NT2/D1 (cell line): ENCODE measurements around the gene ELK3.

Experiments
- DNase-seq: peaks from one replicate; pipeline ENCODE4 v3.0.0-alpha.2; 2011; ENCODE audit warnings: low read depth, low spot score
- H3K27me3 ChIP-seq: 2 replicates; pipeline ENCODE4 v1.6.0; 2011; ENCODE audit warnings: mild to moderate bottlenecking; ENCODE audit not compliant: insufficient read length, insufficient read depth
- H3K36me3 ChIP-seq: 2 replicates; pipeline ENCODE4 v1.6.1; 2011; ENCODE audit warnings: mild to moderate bottlenecking, low read length, mixed read lengths; ENCODE audit not compliant: insufficient read depth, insufficient read length
- H3K4me1 ChIP-seq: 2 replicates; pipeline ENCODE4 v1.5.1; 2011; ENCODE audit not compliant: insufficient read depth, insufficient read length
- H3K4me3 ChIP-seq: 2 replicates; pipeline ENCODE4 v1.5.1; 2011; ENCODE audit warnings: low read depth; ENCODE audit not compliant: insufficient read length
- H3K9ac ChIP-seq: 2 replicates; pipeline ENCODE4 v1.6.0; 2011; ENCODE audit warnings: low read depth; ENCODE audit not compliant: insufficient read length
- H3K9me3 ChIP-seq: 2 replicates; pipeline ENCODE4 v1.5.1; 2011; ENCODE audit warnings: mild to moderate bottlenecking, low read length; ENCODE audit not compliant: insufficient read depth
- SUZ12 ChIP-seq: IDR thresholded peaks from 2 replicates; pipeline ENCODE4 v1.6.1; 2011; ENCODE audit not compliant: insufficient read length, insufficient read depth; ENCODE audit errors: extremely low read depth
- YY1 ChIP-seq: IDR thresholded peaks from 2 replicates; pipeline ENCODE4 v1.6.1; 2011; ENCODE audit not compliant: insufficient read length, insufficient read depth
- ZNF274 ChIP-seq: IDR thresholded peaks from 2 replicates; pipeline ENCODE4 v1.6.1; 2011; ENCODE audit warnings: mild to moderate bottlenecking, low read depth, low read length

Gene ELK3

GRCh38 chr12:96193725-96194575 lies at the start of gene ELK3:
TSS of gene ELK3 (plus strand) at chr12:96194375.
- no peak for TF ChIP-seq YY1
- TF ChIP-seq SUZ12: no peak
- TF ChIP-seq ZNF274: no peak
- DNase-seq: peak; percentile 38

GRCh38 chr12:96146747-96147146 lies 47.4 kb upstream of the ELK3 start:
- Histone ChIP-seq H3K27me3 (no peaks in the 10 kb centered on the region), H3K9me3 (no peaks in the 10 kb centered on the region), H3K36me3 (no peaks in the 10 kb centered on the region), H3K4me3 (no peak overlapping the region), H3K9ac (no peak overlapping the region), H3K4me1 (no peaks in the 10 kb centered on the region)
- no peak for DNase-seq
- TF ChIP-seq ZNF274 (no peak), YY1 (no peak)

More at GRCh38 chr12:96193725-96194575, at the start of gene ELK3:
- H3K9me3 ChIP-seq: no peaks in the 10 kb centered on the region
- H3K27me3 ChIP-seq: no peaks in the 10 kb centered on the region
- peak within 1 kb of the TSS; percentile 84 for H3K4me3 ChIP-seq
- H3K4me1 ChIP-seq: no peaks in the 10 kb centered on the region
- H3K9ac ChIP-seq: peak within 1 kb of the TSS; percentile 81
- no peaks in the 10 kb centered on the region for H3K36me3 ChIP-seq

GRCh38 chr12:96150442-96150841 lies 43.7 kb upstream of the ELK3 start:
- Histone ChIP-seq H3K27me3 (no peaks in the 10 kb centered on the region), H3K4me3 (no peak overlapping the region), H3K36me3 (no peaks in the 10 kb centered on the region), H3K4me1 (no peaks in the 10 kb centered on the region), H3K9me3 (no peaks in the 10 kb centered on the region), H3K9ac (peak overlapping the region; percentile 12)
- no peak for DNase-seq
- TF ChIP-seq ZNF274 (no peak), SUZ12 (no peak), YY1 (no peak)

- Histone ChIP-seq H3K4me3 (no peak overlapping the region), H3K9ac (no peak overlapping the region), H3K4me1 (no peaks in the 10 kb centered on the region), H3K27me3 (no peaks in the 10 kb centered on the region), H3K9me3 (no peaks in the 10 kb centered on the region), H3K36me3 (no peaks in the 10 kb centered on the region)
- TF ChIP-seq ZNF274: no peak
- TF ChIP-seq YY1: no peak
- TF ChIP-seq SUZ12: no peak
- no peak for DNase-seq
Observed at GRCh38 chr12:96152164-96152563, 42.0 kb upstream of the ELK3 start.

- no peaks in the 10 kb centered on the region for H3K9me3 ChIP-seq
- H3K4me1 ChIP-seq: no peaks in the 10 kb centered on the region
- H3K9ac ChIP-seq: no peak overlapping the region
- H3K27me3 ChIP-seq: no peaks in the 10 kb centered on the region
- no peak for DNase-seq
- H3K36me3 ChIP-seq: no peaks in the 10 kb centered on the region
- TF ChIP-seq ZNF274 (no peak), SUZ12 (no peak), YY1 (no peak)
- no peak overlapping the region for H3K4me3 ChIP-seq
Observed at GRCh38 chr12:96153131-96153725, 40.9 kb upstream of the ELK3 start.

GRCh38 chr12:96155181-96155580 lies 39.0 kb upstream of the ELK3 start:
- Histone ChIP-seq H3K4me3 (no peak overlapping the region), H3K4me1 (no peaks in the 10 kb centered on the region), H3K9me3 (no peaks in the 10 kb centered on the region), H3K27me3 (no peaks in the 10 kb centered on the region), H3K9ac (no peak overlapping the region), H3K36me3 (no peaks in the 10 kb centered on the region)
- no peak for DNase-seq
- TF ChIP-seq YY1: no peak
- no peak for TF ChIP-seq ZNF274
- TF ChIP-seq SUZ12: no peak

- no peaks in the 10 kb centered on the region for H3K9me3 ChIP-seq
- TF ChIP-seq ZNF274: no peak
- TF ChIP-seq YY1: no peak
- TF ChIP-seq SUZ12: no peak
- H3K4me3 ChIP-seq: no peak overlapping the region
- no peaks in the 10 kb centered on the region for H3K4me1 ChIP-seq
- no peaks in the 10 kb centered on the region for H3K27me3 ChIP-seq
- no peak overlapping the region for H3K9ac ChIP-seq
- H3K36me3 ChIP-seq: no peaks in the 10 kb centered on the region
- no peak for DNase-seq
Observed at GRCh38 chr12:96155781-96156180, 38.4 kb upstream of the ELK3 start.
